ENCODE data around the gene ANKRD2. TPM values are rescaled to one million over a fixed set of nuclear protein-coding genes. Genes with fewer than 3 reads are reported as not detected.

The ANKRD2 gene
- total RNA-seq (1 to 10 TPM in 1 of 2 donors, not detected in 1; 3.1 TPM), polyA plus RNA-seq (1 to 10 TPM; 1.2 to 3.0 TPM)
- long read RNA-seq, donor 1 = 0 reads
- long read RNA-seq, donor 2 = 0 reads
- long read RNA-seq, donor 3 = 0 reads
- long read RNA-seq, donor 4 = 0 reads
- long read RNA-seq, donor 5 = 0 reads

DNA sequence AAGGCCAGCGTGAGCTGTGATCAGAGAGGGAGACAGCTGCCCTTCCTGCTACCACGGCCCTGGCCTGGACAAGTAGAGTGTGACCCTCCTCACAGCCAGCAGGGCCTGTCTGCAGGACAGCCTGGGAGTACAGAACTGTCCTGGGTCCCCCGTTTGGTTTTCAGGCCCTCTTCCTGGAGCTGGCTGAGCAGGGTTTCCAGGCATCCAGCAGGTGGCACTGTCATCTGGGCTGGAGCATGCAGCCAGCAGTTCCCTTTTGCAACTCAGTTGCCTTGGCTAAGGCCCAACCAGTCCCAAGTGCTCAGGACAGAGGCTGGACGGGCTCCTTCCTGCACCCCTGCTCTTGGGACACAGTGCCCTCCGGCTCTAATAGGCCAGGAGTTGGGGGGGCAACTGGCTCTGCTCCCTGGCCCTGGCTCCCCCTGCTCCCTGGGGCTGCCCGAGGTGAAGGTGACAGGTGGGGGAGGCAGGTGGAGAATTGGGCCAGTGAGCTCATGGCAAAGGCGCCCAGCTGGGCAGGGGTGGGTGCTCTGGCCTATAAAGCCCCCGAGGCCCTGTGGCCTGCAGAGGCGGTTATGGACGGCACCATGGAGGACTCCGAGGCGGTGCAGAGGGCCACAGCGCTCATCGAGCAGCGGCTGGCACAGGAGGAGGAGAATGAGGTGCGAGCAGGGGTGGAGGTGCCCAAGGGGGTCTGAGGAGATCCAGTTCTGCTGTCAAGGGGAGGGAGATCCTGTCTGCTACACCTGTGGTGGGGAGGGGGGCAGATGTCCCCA, at the start of gene ANKRD2:
Gene ANKRD2, plus strand, starts transcription at position 566 of the 776 bp plus-strand sequence. Its CDS starts 10 bp downstream, at position 576.
- TF ChIP-seq, protein P1, sequence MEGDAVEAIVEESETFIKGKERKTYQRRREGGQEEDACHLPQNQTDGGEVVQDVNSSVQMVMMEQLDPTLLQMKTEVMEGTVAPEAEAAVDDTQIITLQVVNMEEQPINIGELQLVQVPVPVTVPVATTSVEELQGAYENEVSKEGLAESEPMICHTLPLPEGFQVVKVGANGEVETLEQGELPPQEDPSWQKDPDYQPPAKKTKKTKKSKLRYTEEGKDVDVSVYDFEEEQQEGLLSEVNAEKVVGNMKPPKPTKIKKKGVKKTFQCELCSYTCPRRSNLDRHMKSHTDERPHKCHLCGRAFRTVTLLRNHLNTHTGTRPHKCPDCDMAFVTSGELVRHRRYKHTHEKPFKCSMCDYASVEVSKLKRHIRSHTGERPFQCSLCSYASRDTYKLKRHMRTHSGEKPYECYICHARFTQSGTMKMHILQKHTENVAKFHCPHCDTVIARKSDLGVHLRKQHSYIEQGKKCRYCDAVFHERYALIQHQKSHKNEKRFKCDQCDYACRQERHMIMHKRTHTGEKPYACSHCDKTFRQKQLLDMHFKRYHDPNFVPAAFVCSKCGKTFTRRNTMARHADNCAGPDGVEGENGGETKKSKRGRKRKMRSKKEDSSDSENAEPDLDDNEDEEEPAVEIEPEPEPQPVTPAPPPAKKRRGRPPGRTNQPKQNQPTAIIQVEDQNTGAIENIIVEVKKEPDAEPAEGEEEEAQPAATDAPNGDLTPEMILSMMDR (IDR thresholded peaks at IDR 0.05; ENCODE audit: control extremely low read depth, extremely low read depth) = peak; percentile 48
- no peak within 1 kb of the TSS for H3K4me3 ChIP-seq

DNA sequence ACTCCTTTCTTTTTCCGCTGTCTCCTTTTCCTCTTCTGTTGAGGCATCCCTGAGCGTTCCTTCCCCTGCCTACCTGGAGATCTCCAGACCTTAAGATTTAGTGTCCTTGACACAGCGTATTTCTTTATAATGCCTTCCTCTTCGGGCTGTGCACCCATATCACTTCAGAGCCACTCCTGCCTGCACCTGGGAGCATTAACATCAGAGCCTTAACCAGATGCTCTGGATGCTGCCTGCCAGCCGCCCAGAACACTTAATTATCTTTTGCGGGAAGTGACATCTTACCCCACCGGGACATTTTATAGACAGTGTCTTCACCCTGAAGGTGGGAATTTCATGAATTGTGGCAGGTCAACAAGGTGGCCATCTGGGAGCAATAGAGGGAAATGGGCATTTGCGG, 49.6 kb upstream of the ANKRD2 start:
- Histone ChIP-seq H3K27me3 (ENCODE audit: control insufficient read depth in 3 of 3, insufficient read depth in 3 of 3, low read length in 2 of 3) (no peaks in the 10 kb centered on the region), H3K9ac (ENCODE audit: insufficient read depth in 1 of 2, low read length in 2 of 2) (no peak overlapping the region), H3K9me3 (ENCODE audit: control insufficient read depth in 4 of 4, insufficient read depth in 3 of 4, low read length in 3 of 4) (no peaks in the 10 kb centered on the region), H3K36me3 (ENCODE audit: control insufficient read depth in 4 of 4, insufficient read depth in 4 of 4, low read length in 4 of 4) (no peaks in the 10 kb centered on the region), H3K4me3 (no peak overlapping the region), H3K27ac (ENCODE audit: low read depth in 1 of 2, low read length in 1 of 2) (peak overlapping the region in 1 of 2 donors; percentile 84), H3K4me1 (ENCODE audit: control insufficient read depth in 5 of 5, insufficient read depth in 5 of 5, low read length in 5 of 5) (peaks cover 8 to 28% (median 10%) of the 10 kb centered on the region in 5 donors)
- WGBS, 2 donors = 88 to 94% methylated on average over 8 of the region's 8 CpGs
- TF ChIP-seq, protein P1 (IDR thresholded peaks at IDR 0.05; ENCODE audit: control extremely low read depth, extremely low read depth) = no peak
- no peak for ATAC-seq (ENCODE audit: insufficient read depth, low FRiP score)
- DNase-seq = no peak

More for the DNA sequence above, at the start of gene ANKRD2:
- Histone ChIP-seq H3K36me3 (ENCODE audit: control insufficient read depth in 4 of 4, insufficient read depth in 4 of 4, low read length in 4 of 4) (peaks cover 0 to 19% (median 3%) of the 10 kb centered on the region in 4 donors), H3K27ac (ENCODE audit: low read depth in 1 of 2, low read length in 1 of 2) (peak within 1 kb of the TSS; percentile 82 to 97), H3K4me1 (ENCODE audit: control insufficient read depth in 5 of 5, insufficient read depth in 5 of 5, low read length in 5 of 5) (peaks cover 0 to 14% (median 0%) of the 10 kb centered on the region in 5 donors), H3K9me3 (ENCODE audit: control insufficient read depth in 4 of 4, insufficient read depth in 3 of 4, low read length in 3 of 4) (peaks cover 0 to 4% (median 0%) of the 10 kb centered on the region in 4 donors), H3K9ac (ENCODE audit: insufficient read depth in 1 of 2, low read length in 2 of 2) (no peak within 1 kb of the TSS), H3K27me3 (ENCODE audit: control insufficient read depth in 3 of 3, insufficient read depth in 3 of 3, low read length in 2 of 3) (no peaks in the 10 kb centered on the region)
- 74 to 76% methylated on average over 16 of the region's 16 CpGs for WGBS, 2 donors
- DNase-seq (peak; percentile 63 to 78 (median 68)), ATAC-seq (ENCODE audit: insufficient read depth, low FRiP score) (peak; percentile 69)

DNA sequence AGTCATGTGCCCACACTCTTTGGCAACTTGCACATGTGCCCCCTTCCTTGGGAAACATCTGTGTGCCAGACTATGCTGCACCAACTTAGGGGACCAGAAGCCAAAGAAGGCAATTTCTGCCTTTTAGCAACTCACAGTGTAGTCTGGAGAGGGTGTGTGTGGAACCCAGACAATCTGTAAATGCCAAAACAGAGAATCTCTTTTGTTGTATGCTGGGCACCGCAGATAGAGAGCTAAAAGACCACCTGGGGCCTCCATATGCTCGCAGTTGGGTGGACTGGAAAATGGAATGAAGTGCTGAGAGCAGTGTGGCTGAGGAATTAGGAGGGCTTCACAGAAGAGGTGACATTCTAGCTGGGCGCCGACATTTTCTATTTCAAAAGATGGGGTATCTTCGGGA, 47.5 kb upstream of the ANKRD2 start:
- H3K27me3 ChIP-seq (ENCODE audit: control insufficient read depth in 3 of 3, insufficient read depth in 3 of 3, low read length in 2 of 3) = no peaks in the 10 kb centered on the region
- 95 to 96% methylated on average over 5 of the region's 5 CpGs for WGBS, 2 donors
- H3K4me3 ChIP-seq = no peak overlapping the region
- no peak for ATAC-seq (ENCODE audit: insufficient read depth, low FRiP score)
- H3K9me3 ChIP-seq (ENCODE audit: control insufficient read depth in 4 of 4, insufficient read depth in 3 of 4, low read length in 3 of 4) = no peaks in the 10 kb centered on the region
- no peaks in the 10 kb centered on the region for H3K36me3 ChIP-seq (ENCODE audit: control insufficient read depth in 4 of 4, insufficient read depth in 4 of 4, low read length in 4 of 4)
- TF ChIP-seq, protein P1 (IDR thresholded peaks at IDR 0.05; ENCODE audit: control extremely low read depth, extremely low read depth) = no peak
- no peak overlapping the region for H3K27ac ChIP-seq (ENCODE audit: low read depth in 1 of 2, low read length in 1 of 2)
- peaks cover 0 to 22% (median 3%) of the 10 kb centered on the region in 5 donors for H3K4me1 ChIP-seq (ENCODE audit: control insufficient read depth in 5 of 5, insufficient read depth in 5 of 5, low read length in 5 of 5)
- DNase-seq = no peak
- H3K9ac ChIP-seq (ENCODE audit: insufficient read depth in 1 of 2, low read length in 2 of 2) = no peak overlapping the region
